ENCODE data around the gene NAP1L4. TPM values are rescaled to one million over a fixed set of nuclear protein-coding genes. Genes with fewer than 3 reads are reported as not detected.
"Not testable (repeated sequence)": the region's sequence is repeated elsewhere in the genome, so short reads cannot be mapped to it uniquely, and the experiment has no call there.

Gene NAP1L4
- total and polyA plus RNA-seq, 9 donors: 97.3 to 116 (median 107) TPM

DNA sequence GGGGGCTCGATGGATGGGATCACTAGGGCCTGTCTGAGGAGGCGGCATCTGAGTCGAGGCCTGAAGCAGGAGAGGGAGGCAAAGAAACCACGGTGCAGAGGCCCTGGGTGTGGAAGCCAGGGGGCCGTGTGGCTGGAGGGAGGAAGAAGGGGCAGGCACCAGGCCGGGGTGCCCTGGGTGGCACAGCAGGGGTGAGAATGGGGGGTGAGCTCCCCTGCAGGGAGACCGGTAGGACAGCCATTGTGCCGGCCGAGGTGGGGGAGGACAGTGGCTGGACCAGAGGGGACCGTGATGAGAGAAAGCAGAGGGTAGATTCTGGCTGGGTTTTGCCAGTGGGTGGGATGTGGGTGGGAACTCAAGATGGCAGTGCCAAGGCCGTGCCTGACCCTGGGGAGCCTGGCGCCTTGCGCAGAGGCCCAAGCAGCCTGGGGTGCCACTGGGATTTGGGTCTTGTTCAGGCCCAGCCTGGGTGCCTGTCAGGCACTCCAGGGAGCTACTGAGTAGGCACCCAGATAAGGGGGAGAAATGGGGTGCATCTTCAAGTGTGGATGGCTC lies 81.7 kb downstream of the NAP1L4 start:
- no peak for DNase-seq
- Histone ChIP-seq H3K36me3 (ENCODE audit: control insufficient read depth, insufficient read depth, low read length) (no peaks in the 10 kb centered on the region), H3K27me3 (ENCODE audit: control insufficient read depth, insufficient read depth, low read length) (peaks cover 37% of the 10 kb centered on the region), H3K4me3 (ENCODE audit: low read length) (no peak overlapping the region), H3K27ac (ENCODE audit: low read length) (no peak overlapping the region), H3K9me3 (replicated peaks; ENCODE audit: control insufficient read depth, low read depth, low read length) (peaks cover 2% of the 10 kb centered on the region), H3K4me1 (ENCODE audit: control insufficient read depth, insufficient read depth, low read length) (peaks cover 17% of the 10 kb centered on the region)
- WGBS (ENCODE audit: insufficient coverage): 84% methylated on average over 10 of the region's 13 CpGs

DNA sequence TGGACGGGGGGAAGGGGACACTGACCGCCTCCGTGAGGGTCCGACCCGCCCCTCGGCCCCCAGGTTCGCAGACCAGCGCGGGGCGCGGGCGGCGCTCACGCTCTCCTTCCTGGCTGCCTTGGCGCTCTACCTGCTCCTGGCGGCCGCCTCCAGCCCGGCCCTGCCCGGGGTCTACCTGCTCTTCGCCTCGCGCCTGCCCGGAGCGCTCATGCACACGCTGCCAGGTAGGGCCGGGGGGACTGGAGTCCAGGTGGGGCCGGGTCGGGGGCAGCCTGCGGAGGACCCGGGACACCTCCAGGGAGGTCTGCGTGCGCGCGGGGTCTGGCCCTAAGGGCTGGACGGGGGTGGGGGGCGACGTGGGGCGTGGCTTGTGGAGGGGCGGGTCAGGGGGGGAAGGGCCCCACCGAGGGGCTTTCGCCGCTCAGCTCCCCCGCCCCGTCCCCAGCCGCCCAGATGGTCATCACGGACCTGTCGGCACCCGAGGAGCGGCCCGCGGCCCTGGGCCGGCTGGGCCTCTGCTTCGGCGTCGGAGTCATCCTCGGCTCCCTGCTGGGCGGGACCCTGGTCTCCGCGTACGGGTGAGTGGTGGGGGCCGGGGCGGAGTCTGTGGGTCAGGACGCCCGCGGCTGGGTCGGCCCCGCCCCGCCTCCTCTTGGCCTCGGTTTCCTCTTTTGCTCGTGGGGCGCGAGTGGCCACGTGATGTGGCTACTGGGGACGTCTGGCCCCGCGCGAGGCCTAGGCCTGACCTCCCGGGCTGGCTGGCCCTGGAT lies 82.8 kb downstream of the NAP1L4 start:
- no peak for DNase-seq
- Histone ChIP-seq H3K4me1 (ENCODE audit: control insufficient read depth, insufficient read depth, low read length) (peaks cover 10% of the 10 kb centered on the region), H3K27me3 (ENCODE audit: control insufficient read depth, insufficient read depth, low read length) (peaks cover 44% of the 10 kb centered on the region), H3K27ac (ENCODE audit: low read length) (no peak overlapping the region), H3K36me3 (ENCODE audit: control insufficient read depth, insufficient read depth, low read length) (no peaks in the 10 kb centered on the region), H3K4me3 (ENCODE audit: low read length) (no peak overlapping the region), H3K9me3 (replicated peaks; ENCODE audit: control insufficient read depth, low read depth, low read length) (peaks cover 2% of the 10 kb centered on the region)
- WGBS (ENCODE audit: insufficient coverage): 8% methylated on average over 68 of the region's 78 CpGs

- Histone ChIP-seq H3K4me3 (ENCODE audit: low read length) (no peak overlapping the region), H3K36me3 (ENCODE audit: control insufficient read depth, insufficient read depth, low read length) (no peaks in the 10 kb centered on the region), H3K27me3 (ENCODE audit: control insufficient read depth, insufficient read depth, low read length) (peaks cover 54% of the 10 kb centered on the region), H3K27ac (ENCODE audit: low read length) (no peak overlapping the region), H3K4me1 (ENCODE audit: control insufficient read depth, insufficient read depth, low read length) (peaks cover 7% of the 10 kb centered on the region), H3K9me3 (replicated peaks; ENCODE audit: control insufficient read depth, low read depth, low read length) (peaks cover 2% of the 10 kb centered on the region)
- DNase-seq: no peak
- 82% methylated on average over 12 of the region's 14 CpGs for WGBS (ENCODE audit: insufficient coverage)
These were observed 84.0 kb downstream of the NAP1L4 start for GRCh38 chr11:2908130-2908529.

DNA sequence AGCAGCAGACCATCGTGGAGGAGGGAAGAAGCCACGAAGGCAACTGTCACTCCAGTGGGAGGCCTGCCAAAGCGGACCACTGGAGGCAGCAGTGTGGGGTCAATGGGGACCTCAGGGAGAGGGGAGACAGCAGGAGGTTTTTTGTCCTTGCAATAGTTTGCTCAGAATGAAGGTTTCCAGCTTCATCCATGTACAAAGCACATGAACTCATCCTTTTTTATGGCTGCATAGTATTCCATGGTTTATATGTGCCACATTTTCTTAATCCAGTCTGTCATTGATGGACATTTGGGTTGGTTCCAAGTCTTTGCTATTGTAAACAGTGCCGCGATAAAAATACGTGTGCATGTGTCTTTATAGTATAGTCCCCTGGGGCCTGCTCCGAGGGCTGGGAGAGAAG lies 86.8 kb downstream of the NAP1L4 start:
- H3K9me3 ChIP-seq (replicated peaks; ENCODE audit: control insufficient read depth, low read depth, low read length); H3K4me3 ChIP-seq (ENCODE audit: low read length); H3K36me3 ChIP-seq (ENCODE audit: control insufficient read depth, insufficient read depth, low read length); DNase-seq; H3K27ac ChIP-seq (ENCODE audit: low read length): not testable (repeated sequence)
- H3K4me1 ChIP-seq (ENCODE audit: control insufficient read depth, insufficient read depth, low read length): peaks cover 23% of the 10 kb centered on the region
- H3K27me3 ChIP-seq (ENCODE audit: control insufficient read depth, insufficient read depth, low read length): peaks cover 69% of the 10 kb centered on the region
- 85% methylated on average over 5 of the region's 7 CpGs for WGBS (ENCODE audit: insufficient coverage)

DNA sequence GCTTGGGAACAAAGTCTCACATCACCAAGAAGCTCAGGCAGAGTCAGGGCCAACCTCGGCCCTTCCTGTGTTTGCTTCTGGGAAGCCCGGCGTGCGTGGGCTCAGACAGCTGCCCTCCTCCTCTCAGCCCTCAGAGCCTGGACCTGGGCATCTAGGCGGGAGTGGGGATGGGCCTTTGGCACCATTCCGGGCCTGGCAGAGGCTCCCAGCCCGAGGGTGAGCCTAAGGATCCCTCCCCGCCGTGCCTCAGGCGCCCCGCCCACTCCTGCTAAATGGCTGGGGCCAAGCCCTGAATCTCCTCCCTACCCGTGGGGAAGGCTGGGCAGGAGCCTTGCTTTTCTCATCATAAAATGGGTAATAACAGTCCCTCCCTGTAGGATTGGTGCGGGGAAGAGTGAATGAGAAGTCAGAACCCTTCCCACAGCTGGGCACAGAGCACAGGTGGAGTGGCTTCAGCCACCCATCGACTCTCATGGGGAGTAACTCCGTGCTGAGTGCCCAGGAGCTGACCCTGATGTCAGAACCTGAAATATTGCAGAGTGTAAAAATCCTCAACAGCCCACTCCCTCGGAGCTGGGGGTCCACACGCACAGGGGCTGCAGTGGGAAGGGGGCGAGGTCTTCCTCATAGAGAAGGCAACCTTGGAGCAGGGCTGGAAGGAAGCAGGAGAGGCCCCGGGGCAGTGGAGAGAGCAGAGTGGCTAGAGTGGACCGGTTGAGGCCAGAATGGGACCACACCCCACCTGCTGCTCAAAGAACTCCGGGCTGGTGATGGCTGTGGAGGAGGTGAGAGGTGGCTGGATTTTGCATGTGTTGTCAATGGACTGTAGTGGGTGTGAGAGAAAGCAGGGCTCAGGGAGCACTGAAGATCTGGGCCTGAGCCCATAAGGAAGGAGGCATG lies 87.7 kb downstream of the NAP1L4 start:
- H3K9me3 ChIP-seq (replicated peaks; ENCODE audit: control insufficient read depth, low read depth, low read length): peaks cover 2% of the 10 kb centered on the region
- no peak for DNase-seq
- no peak overlapping the region for H3K27ac ChIP-seq (ENCODE audit: low read length)
- no peaks in the 10 kb centered on the region for H3K36me3 ChIP-seq (ENCODE audit: control insufficient read depth, insufficient read depth, low read length)
- 73% methylated on average over 10 of the region's 21 CpGs for WGBS (ENCODE audit: insufficient coverage)
- peaks cover 67% of the 10 kb centered on the region for H3K27me3 ChIP-seq (ENCODE audit: control insufficient read depth, insufficient read depth, low read length)
- peaks cover 27% of the 10 kb centered on the region for H3K4me1 ChIP-seq (ENCODE audit: control insufficient read depth, insufficient read depth, low read length)
- H3K4me3 ChIP-seq (ENCODE audit: low read length): no peak overlapping the region

- 49% methylated on average over 5 of the region's 7 CpGs for WGBS (ENCODE audit: insufficient coverage)
- peaks cover 31% of the 10 kb centered on the region for H3K4me1 ChIP-seq (ENCODE audit: control insufficient read depth, insufficient read depth, low read length)
- no peaks in the 10 kb centered on the region for H3K36me3 ChIP-seq (ENCODE audit: control insufficient read depth, insufficient read depth, low read length)
- no peak overlapping the region for H3K4me3 ChIP-seq (ENCODE audit: low read length)
- peaks cover 2% of the 10 kb centered on the region for H3K9me3 ChIP-seq (replicated peaks; ENCODE audit: control insufficient read depth, low read depth, low read length)
- peaks cover 60% of the 10 kb centered on the region for H3K27me3 ChIP-seq (ENCODE audit: control insufficient read depth, insufficient read depth, low read length)
- no peak overlapping the region for H3K27ac ChIP-seq (ENCODE audit: low read length)
- no peak for DNase-seq
These were observed 88.5 kb downstream of the NAP1L4 start for GRCh38 chr11:2903672-2904011.

DNA sequence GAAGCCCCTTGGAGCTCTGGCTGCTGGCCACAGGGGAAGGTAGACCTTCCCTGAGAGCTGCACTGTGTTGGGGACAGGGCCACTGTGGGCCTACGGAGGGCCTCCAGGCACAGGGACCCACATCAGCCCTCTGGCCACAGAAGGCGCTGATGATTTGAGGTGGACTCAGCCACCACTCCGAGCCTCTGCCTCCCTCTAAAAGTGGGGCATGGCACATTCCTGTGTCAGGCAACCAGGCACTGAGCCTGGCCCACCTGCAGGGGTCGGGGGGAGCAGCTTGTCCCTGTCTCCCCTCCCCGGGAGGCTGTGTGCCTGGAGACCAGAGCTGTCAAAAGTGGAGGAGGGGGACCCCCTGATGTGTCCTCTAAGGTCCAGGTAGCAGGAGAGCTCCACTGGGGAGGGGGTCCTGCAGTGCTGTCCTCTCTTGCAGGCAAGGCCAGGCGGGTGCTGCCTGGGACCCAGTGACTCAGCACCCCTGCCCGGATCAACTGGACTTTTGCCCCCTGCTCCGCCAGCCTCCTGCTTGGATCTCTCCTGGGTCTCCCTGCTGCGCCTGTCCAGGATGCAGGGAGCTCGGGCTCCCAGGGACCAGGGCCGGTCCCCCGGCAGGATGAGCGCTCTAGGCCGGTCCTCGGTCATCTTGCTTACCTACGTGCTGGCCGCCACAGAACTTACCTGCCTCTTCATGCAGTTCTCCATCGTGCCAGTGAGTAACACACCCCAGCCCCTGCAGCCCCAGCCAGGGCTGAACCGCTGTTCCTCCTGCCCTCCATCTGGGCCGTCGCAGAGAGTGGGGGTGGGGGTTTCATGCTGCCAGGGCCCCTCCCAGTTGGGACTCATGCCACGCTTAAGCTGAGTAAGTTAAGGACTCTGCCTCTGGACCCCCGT lies 89.1 kb downstream of the NAP1L4 start:
- H3K4me1 ChIP-seq (ENCODE audit: control insufficient read depth, insufficient read depth, low read length): peaks cover 36% of the 10 kb centered on the region
- peaks cover 2% of the 10 kb centered on the region for H3K9me3 ChIP-seq (replicated peaks; ENCODE audit: control insufficient read depth, low read depth, low read length)
- H3K36me3 ChIP-seq (ENCODE audit: control insufficient read depth, insufficient read depth, low read length): no peaks in the 10 kb centered on the region
- H3K27me3 ChIP-seq (ENCODE audit: control insufficient read depth, insufficient read depth, low read length): peaks cover 54% of the 10 kb centered on the region
- H3K4me3 ChIP-seq (ENCODE audit: low read length): no peak overlapping the region
- no peak overlapping the region for H3K27ac ChIP-seq (ENCODE audit: low read length)
- 69% methylated on average over 20 of the region's 23 CpGs for WGBS (ENCODE audit: insufficient coverage)
- DNase-seq: no peak

DNA sequence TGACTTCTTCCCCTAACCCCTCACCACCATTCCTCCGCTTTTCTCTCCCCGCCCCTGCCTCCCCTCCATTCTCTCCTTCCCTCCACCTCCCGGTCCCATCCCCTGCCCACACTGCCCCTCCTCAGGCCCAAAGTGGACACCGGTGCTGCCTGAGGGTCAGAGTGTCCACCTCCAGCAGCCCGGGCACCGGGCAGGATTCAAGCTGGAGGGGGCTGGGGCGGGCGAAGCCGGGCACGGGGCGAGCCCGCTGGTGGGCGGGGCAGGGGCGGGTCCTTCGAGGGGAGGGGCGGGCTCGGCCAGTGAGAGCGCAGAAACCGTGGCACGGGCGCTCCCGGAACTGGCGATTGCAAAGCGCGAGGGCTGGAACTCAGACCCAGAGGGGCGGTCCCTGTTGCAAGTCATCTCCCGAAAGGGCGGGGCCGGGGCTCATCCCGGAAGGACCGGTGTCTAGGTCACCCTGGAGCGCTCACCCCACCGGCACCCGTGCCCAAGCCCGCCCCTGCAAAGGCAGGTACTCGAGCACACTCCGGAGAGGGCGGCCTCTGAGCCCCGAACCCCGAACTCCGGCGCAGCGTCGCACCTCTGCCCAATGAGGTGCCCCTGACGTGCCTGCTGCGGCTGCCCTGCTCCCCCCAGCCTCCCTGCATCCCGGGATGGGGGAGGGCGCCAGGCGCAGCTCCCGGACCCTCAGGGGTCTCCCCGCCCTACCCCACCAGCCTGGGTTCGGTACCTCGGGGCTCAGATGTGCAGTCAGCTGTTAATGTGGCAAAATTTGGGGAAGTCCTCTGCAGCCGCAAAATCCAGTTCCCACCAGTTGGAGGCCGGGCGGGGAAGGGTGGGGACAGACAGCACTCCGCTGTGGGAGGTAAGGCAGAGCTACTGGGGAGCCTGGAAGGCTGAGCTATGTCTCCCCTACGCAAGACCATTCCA lies 90.0 kb downstream of the NAP1L4 start:
- DNase-seq: peak; percentile 94
- Histone ChIP-seq H3K4me1 (ENCODE audit: control insufficient read depth, insufficient read depth, low read length) (peaks cover 36% of the 10 kb centered on the region), H3K36me3 (ENCODE audit: control insufficient read depth, insufficient read depth, low read length) (no peaks in the 10 kb centered on the region), H3K9me3 (replicated peaks; ENCODE audit: control insufficient read depth, low read depth, low read length) (no peaks in the 10 kb centered on the region), H3K4me3 (ENCODE audit: low read length) (peak overlapping the region; percentile 55), H3K27ac (ENCODE audit: low read length) (peak overlapping the region; percentile 20), H3K27me3 (ENCODE audit: control insufficient read depth, insufficient read depth, low read length) (peaks cover 47% of the 10 kb centered on the region)
- WGBS (ENCODE audit: insufficient coverage): 1% methylated on average over 47 of the region's 58 CpGs

DNA sequence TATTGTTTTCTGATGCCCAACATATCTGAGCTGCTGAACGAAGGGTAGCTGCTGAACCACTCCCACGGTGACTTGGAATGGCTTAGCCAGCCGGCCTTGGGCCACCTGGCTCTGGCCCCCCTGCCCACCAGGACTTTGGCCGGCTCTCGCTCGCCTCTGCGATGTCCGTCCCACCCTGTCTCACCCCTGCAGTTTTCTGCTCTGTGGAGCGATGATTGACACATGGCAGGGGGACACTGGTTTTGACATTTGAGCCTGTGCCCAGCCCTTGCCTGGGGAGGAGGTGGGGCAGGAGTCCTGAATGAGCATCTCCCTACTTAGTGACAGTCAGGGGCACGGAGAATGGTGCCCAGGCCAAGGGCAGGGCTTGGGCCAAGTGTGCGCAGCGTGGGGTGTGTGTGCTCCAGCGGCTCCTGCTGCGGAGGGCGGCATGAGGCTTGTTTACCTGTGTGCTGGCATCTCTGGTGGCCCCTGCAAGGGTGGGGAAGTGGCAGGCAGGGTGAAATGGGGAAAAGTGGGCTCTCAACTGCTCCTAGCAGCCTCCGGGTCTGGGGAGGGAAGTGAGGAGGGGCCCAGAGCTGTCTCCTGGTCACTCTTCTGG lies 90.8 kb downstream of the NAP1L4 start:
- 76% methylated on average over 12 of the region's 16 CpGs for WGBS (ENCODE audit: insufficient coverage)
- Histone ChIP-seq H3K9me3 (replicated peaks; ENCODE audit: control insufficient read depth, low read depth, low read length) (no peaks in the 10 kb centered on the region), H3K4me3 (ENCODE audit: low read length) (peak overlapping the region; percentile 31)

More for the DNA sequence above, 90.8 kb downstream of the NAP1L4 start:
- DNase-seq: no peak
- Histone ChIP-seq H3K36me3 (ENCODE audit: control insufficient read depth, insufficient read depth, low read length) (no peaks in the 10 kb centered on the region), H3K27ac (ENCODE audit: low read length) (peak overlapping the region; percentile 20), H3K27me3 (ENCODE audit: control insufficient read depth, insufficient read depth, low read length) (peaks cover 47% of the 10 kb centered on the region), H3K4me1 (ENCODE audit: control insufficient read depth, insufficient read depth, low read length) (peaks cover 36% of the 10 kb centered on the region)

Data from muscle of leg (tissue), 11 donors.